SHP77 (cell line): ENCODE results near the gene SAPCD2.
A peak's percentile ranks its signal among the peaks of the same experiment; 100 is the strongest.
"Not testable (repeated sequence)": the region's sequence is repeated elsewhere in the genome, so short reads cannot be mapped to it uniquely, and the experiment has no call there.

Source experiments
- DNase-seq, 2 experiments: peaks; one replicate each; lab custom pipeline; 2025; lab: John Stamatoyannopoulos, UW

The SAPCD2 gene

GRCh38 chr9:137048655-137049543, 21.5 kb downstream of the SAPCD2 start:
- peak in 1 of 2 experiments; percentile 15 for DNase-seq

GRCh38 chr9:137046088-137046787, 24.1 kb downstream of the SAPCD2 start, which contains the start of gene NPDC1:
NPDC1 (minus strand) TSS chr9:137046177; CDS start chr9:137045989, 188 bp downstream.
- peak; percentile 54 to 71 for DNase-seq

- DNase-seq: peak in 1 of 2 experiments; percentile 45
These were observed 24.9 kb downstream of the SAPCD2 start for GRCh38 chr9:137045294-137046087.

GRCh38 chr9:137044502-137045177, 25.7 kb downstream of the SAPCD2 start:
- DNase-seq: peak in 1 of 2 experiments; percentile 70

GRCh38 chr9:137044037-137044436, 26.3 kb downstream of the SAPCD2 start:
- no peak for DNase-seq

- no peak for DNase-seq
These were observed 27.3 kb downstream of the SAPCD2 start for GRCh38 chr9:137042751-137043727.

- no peak for DNase-seq
These were observed 29.2 kb downstream of the SAPCD2 start for GRCh38 chr9:137041124-137041523.

GRCh38 chr9:137040568-137040967, 29.8 kb downstream of the SAPCD2 start:
- DNase-seq: no peak

- DNase-seq: no peak
These were observed 30.6 kb downstream of the SAPCD2 start for GRCh38 chr9:137039611-137040366.

GRCh38 chr9:137038916-137039315, 31.4 kb downstream of the SAPCD2 start:
- DNase-seq: no peak

GRCh38 chr9:137037483-137037882, 32.9 kb downstream of the SAPCD2 start:
- DNase-seq: no peak

- DNase-seq: no peak
These were observed 33.3 kb downstream of the SAPCD2 start for GRCh38 chr9:137037035-137037434.

- no peak for DNase-seq
These were observed 34.4 kb downstream of the SAPCD2 start for GRCh38 chr9:137035937-137036336.

- no peak for DNase-seq
These were observed 34.9 kb downstream of the SAPCD2 start for GRCh38 chr9:137035507-137035834.

GRCh38 chr9:137034709-137035506, 35.4 kb downstream of the SAPCD2 start:
- DNase-seq: peak; percentile 68 to 89

GRCh38 chr9:137034039-137034708, 36.2 kb downstream of the SAPCD2 start:
- no peak for DNase-seq

GRCh38 chr9:137033481-137033880, 36.9 kb downstream of the SAPCD2 start:
- DNase-seq: not testable (repeated sequence)

GRCh38 chr9:137032858-137033257, 37.5 kb downstream of the SAPCD2 start:
- no peak for DNase-seq
